ENCODE data around the gene SLC25A30.

DNA sequence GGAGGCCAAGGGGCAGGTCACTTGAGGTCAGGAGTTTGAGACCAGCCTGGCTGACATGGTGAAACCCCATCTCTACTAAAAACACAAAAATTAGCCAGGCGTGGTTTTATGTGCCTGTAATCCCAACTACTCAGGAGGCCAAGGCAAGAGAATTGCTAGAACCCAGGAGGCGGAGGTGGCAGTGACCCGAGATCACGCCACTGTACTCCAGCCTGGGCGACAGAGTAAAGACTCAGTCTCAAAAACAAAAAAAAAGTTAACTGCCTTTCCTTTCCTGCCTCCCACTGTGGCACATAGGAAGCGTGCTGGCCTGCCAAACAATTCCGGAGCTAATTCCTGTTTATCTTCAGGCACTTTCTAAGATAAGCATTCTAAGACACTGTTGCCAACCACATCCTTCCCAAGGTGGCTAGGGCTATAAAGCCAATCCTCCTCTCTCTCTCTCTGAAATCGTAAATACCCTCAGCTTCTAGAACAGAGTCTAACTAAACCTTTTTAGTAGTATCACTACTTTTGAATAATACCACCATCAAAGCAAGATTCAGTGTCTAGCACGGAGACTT lies 21.6 kb downstream of the SLC25A30 start:
- no peak for TF ChIP-seq POLR2A (IDR thresholded peaks at IDR 0.05)
- TF ChIP-seq, protein P1, sequence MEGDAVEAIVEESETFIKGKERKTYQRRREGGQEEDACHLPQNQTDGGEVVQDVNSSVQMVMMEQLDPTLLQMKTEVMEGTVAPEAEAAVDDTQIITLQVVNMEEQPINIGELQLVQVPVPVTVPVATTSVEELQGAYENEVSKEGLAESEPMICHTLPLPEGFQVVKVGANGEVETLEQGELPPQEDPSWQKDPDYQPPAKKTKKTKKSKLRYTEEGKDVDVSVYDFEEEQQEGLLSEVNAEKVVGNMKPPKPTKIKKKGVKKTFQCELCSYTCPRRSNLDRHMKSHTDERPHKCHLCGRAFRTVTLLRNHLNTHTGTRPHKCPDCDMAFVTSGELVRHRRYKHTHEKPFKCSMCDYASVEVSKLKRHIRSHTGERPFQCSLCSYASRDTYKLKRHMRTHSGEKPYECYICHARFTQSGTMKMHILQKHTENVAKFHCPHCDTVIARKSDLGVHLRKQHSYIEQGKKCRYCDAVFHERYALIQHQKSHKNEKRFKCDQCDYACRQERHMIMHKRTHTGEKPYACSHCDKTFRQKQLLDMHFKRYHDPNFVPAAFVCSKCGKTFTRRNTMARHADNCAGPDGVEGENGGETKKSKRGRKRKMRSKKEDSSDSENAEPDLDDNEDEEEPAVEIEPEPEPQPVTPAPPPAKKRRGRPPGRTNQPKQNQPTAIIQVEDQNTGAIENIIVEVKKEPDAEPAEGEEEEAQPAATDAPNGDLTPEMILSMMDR (IDR thresholded peaks at IDR 0.05), result no peak
